Measurements from ENCODE around the gene EPB41L4B.

DNA sequence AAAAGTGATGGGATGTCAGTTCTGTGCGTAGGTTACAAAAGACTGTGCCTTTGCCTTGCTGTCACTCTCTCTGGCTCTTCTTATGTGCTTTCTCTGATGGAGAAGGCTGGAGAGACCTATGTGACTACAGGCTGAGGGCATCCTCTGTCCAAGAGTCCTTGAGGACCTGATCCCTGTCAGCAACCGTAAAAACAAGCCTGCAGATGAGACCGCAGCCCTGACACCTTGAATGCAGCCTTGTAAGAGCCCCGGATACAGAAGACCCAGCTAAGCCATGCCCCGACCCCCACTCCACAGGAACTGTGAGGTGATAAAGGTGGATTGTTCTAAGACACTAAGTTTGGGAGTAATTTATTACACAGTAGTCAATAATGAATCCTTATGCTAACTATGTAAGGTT is 121.2 kb downstream of the EPB41L4B start:
- TF ChIP-seq, protein P1, sequence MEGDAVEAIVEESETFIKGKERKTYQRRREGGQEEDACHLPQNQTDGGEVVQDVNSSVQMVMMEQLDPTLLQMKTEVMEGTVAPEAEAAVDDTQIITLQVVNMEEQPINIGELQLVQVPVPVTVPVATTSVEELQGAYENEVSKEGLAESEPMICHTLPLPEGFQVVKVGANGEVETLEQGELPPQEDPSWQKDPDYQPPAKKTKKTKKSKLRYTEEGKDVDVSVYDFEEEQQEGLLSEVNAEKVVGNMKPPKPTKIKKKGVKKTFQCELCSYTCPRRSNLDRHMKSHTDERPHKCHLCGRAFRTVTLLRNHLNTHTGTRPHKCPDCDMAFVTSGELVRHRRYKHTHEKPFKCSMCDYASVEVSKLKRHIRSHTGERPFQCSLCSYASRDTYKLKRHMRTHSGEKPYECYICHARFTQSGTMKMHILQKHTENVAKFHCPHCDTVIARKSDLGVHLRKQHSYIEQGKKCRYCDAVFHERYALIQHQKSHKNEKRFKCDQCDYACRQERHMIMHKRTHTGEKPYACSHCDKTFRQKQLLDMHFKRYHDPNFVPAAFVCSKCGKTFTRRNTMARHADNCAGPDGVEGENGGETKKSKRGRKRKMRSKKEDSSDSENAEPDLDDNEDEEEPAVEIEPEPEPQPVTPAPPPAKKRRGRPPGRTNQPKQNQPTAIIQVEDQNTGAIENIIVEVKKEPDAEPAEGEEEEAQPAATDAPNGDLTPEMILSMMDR (conservative IDR thresholded peaks at IDR 0.05 in 1 of 2, IDR thresholded peaks at IDR 0.05 in 1 of 2; ENCODE audit: extremely low read depth in 1 of 2, insufficient read depth in 1 of 2, low read depth in 1 of 2, low read length in 2 of 2), result no peak
- no peak for TF ChIP-seq EZH2 (IDR thresholded peaks at IDR 0.05; ENCODE audit: borderline replicate concordance, low read length)
